HEK293 (cell line): Measurements from ENCODE around the gene MRPS2.

Experiments
- CTCF ChIA-PET: fragments of 350-600 bp; formaldehyde crosslinking; extraction: SDS; loops from one replicate; lab custom pipeline; 2021; ENCODE audit warnings: antibody characterized with exemption; lab: Yijun Ruan, JAX
- POLR2A ChIA-PET: fragments of 300-600 bp; formaldehyde crosslinking; extraction: SDS; loops from one replicate; lab custom pipeline; 2020; ENCODE audit warnings: antibody characterized with exemption, inconsistent platforms; lab: Yijun Ruan, JAX
- H3K27ac ChIP-seq: fragments of 200-500 bp; sonication (Bioruptor generic); 2 replicates; pipeline ENCODE4 v1.5.1; 2014; ENCODE audit warnings: low read depth, low read length, control low read depth, inconsistent platforms; ENCODE audit errors: extremely low read depth
- H3K36me3 ChIP-seq, 2 experiments: fragments of 200-500 bp in 1 of 2; sonication (Bioruptor generic) in 1 of 2; 1 replicate in 1 of 2; 2 replicates in 1 of 2; pipeline ENCODE4 v1.5.1; 2014 to 2017; ENCODE audit warnings: inconsistent platforms in 2 of 2, low read length in 2 of 2; ENCODE audit not compliant: control insufficient read depth in 2 of 2, insufficient read depth in 1 of 2
- H3K4me1 ChIP-seq: fragments of 200-500 bp; sonication (Bioruptor generic); 2 replicates; pipeline ENCODE4 v1.5.1; 2014; ENCODE audit warnings: mild to moderate bottlenecking, low read length, inconsistent platforms; ENCODE audit not compliant: control insufficient read depth, insufficient read depth
- H3K4me3 ChIP-seq: 2 replicates; pipeline ENCODE4 v1.5.1; 2011; ENCODE audit warnings: low read depth, mild to moderate bottlenecking, control low read depth, low read length, moderate library complexity
- H3K9me3 ChIP-seq: fragments of 200-500 bp; sonication (Bioruptor generic); 2 replicates; pipeline ENCODE4 v1.5.1; 2014; ENCODE audit warnings: low read depth, low read length, inconsistent platforms; ENCODE audit not compliant: control insufficient read depth, insufficient read depth
- GLI2 ChIP-seq: fragments of 450-650 bp; formaldehyde crosslinking; IDR thresholded peaks from 2 replicates; pipeline ENCODE4; 2017; ENCODE audit warnings: missing biosample characterization, missing genetic modification characterization, low read depth, borderline replicate concordance
- HIC1 ChIP-seq: fragments of 450-650 bp; formaldehyde crosslinking; IDR thresholded peaks from 2 replicates; pipeline ENCODE4 v1.5.1; 2016; ENCODE audit warnings: missing biosample characterization, missing genetic modification characterization
- PRDM6 ChIP-seq: fragments of 450-650 bp; formaldehyde crosslinking; IDR thresholded peaks from 2 replicates; pipeline ENCODE4 v1.5.1; 2017; ENCODE audit warnings: missing biosample characterization, missing genetic modification characterization
- ZBTB17 ChIP-seq: fragments of 450-650 bp; formaldehyde crosslinking; IDR thresholded peaks from 2 replicates; pipeline ENCODE4 v1.5.1; 2016; ENCODE audit warnings: missing biosample characterization, missing genetic modification characterization
- ZBTB6 ChIP-seq: fragments of 450-650 bp; formaldehyde crosslinking; IDR thresholded peaks from 2 replicates; pipeline ENCODE4 v1.5.1; 2017; ENCODE audit warnings: missing biosample characterization, missing genetic modification characterization
- ZBTB8A ChIP-seq: fragments of 450-650 bp; formaldehyde crosslinking; IDR thresholded peaks from 2 replicates; pipeline ENCODE4 v1.5.1; 2016; ENCODE audit warnings: missing biosample characterization, missing genetic modification characterization
- ZFHX2 ChIP-seq: fragments of 450-650 bp; formaldehyde crosslinking; conservative IDR thresholded peaks from 2 replicates; pipeline ENCODE4 v1.5.1; 2016; ENCODE audit warnings: missing biosample characterization, missing genetic modification characterization
- ZNF133 ChIP-seq: fragments of 450-650 bp; formaldehyde crosslinking; IDR thresholded peaks from 2 replicates; pipeline ENCODE4 v1.5.1; 2016; ENCODE audit warnings: missing biosample characterization, missing genetic modification characterization
- ZNF26 ChIP-seq: fragments of 450-650 bp; formaldehyde crosslinking; IDR thresholded peaks from 2 replicates; pipeline ENCODE4 v1.5.1; 2016; ENCODE audit warnings: missing biosample characterization, missing genetic modification characterization
- ZNF266 ChIP-seq: fragments of 450-650 bp; formaldehyde crosslinking; IDR thresholded peaks from 2 replicates; pipeline ENCODE4 v1.5.1; 2016; ENCODE audit warnings: missing biosample characterization, missing genetic modification characterization, low read depth
- ZNF548 ChIP-seq: fragments of 450-650 bp; formaldehyde crosslinking; IDR thresholded peaks from 2 replicates; pipeline ENCODE4 v1.5.1; 2016; ENCODE audit warnings: missing biosample characterization, missing genetic modification characterization
- ZNF549 ChIP-seq: fragments of 450-650 bp; IDR thresholded peaks from 2 replicates; pipeline ENCODE4 v1.5.1; 2018; ENCODE audit warnings: missing biosample characterization, missing genetic modification characterization, mild to moderate bottlenecking, inconsistent platforms, moderate library complexity
- ZNF639 ChIP-seq: fragments of 450-650 bp; formaldehyde crosslinking; IDR thresholded peaks from 2 replicates; pipeline ENCODE4 v1.5.1; 2016; ENCODE audit warnings: missing biosample characterization, missing genetic modification characterization
- ZNF645 ChIP-seq: fragments of 450-650 bp; formaldehyde crosslinking; IDR thresholded peaks from 2 replicates; pipeline ENCODE4; 2016; ENCODE audit warnings: missing biosample characterization, missing genetic modification characterization
- ZSCAN5A ChIP-seq: fragments of 450-650 bp; formaldehyde crosslinking; IDR thresholded peaks from 2 replicates; pipeline ENCODE4 v1.5.1; 2016; ENCODE audit warnings: missing biosample characterization, missing genetic modification characterization

The MRPS2 gene

GRCh38 chr9:135521608-135522095 is 21.2 kb downstream of the MRPS2 start (continued):
- TF ChIP-seq ZSCAN5A (tag by site-specific recombination) = no peak
- TF ChIP-seq ZNF639 (tag by site-specific recombination) = no peak
- no peak for TF ChIP-seq ZBTB17 (tag by site-specific recombination)

- H3K9me3 ChIP-seq = no peaks in the 10 kb centered on the region
- H3K27ac ChIP-seq = no peak overlapping the region
- no peak for TF ChIP-seq ZFHX2 (tag by site-specific recombination)
- no peak for TF ChIP-seq PRDM6 (tag by site-specific recombination)
- no peak for TF ChIP-seq ZNF133 (tag by site-specific recombination)
- TF ChIP-seq ZNF549 (tag by site-specific recombination) = no peak
- TF ChIP-seq GLI2 (tag by site-specific recombination) = no peak
- no peak for TF ChIP-seq HIC1 (tag by site-specific recombination)
- TF ChIP-seq ZNF266 (tag by site-specific recombination) = no peak
- no peak for TF ChIP-seq ZBTB17 (tag by site-specific recombination)
- TF ChIP-seq ZNF548 (tag by site-specific recombination) = no peak
- TF ChIP-seq ZNF645 (tag by site-specific recombination) = no peak
- no peak for TF ChIP-seq ZNF26
- no peak for TF ChIP-seq ZBTB6
- no peak for TF ChIP-seq ZBTB8A
- CTCF ChIA-PET = no interaction called here
- H3K4me3 ChIP-seq = no peak overlapping the region
- POLR2A ChIA-PET = no interaction called here
- no peaks in the 10 kb centered on the region for H3K36me3 ChIP-seq
- H3K4me1 ChIP-seq = no peaks in the 10 kb centered on the region
Measured at GRCh38 chr9:135522137-135522877, 21.8 kb downstream of the MRPS2 start.
